ENCODE results near the gene XPO6.
"Not testable (repeated sequence)": the region's sequence is repeated elsewhere in the genome, so short reads cannot be mapped to it uniquely, and the experiment has no call there.

XPO6 gene

DNA sequence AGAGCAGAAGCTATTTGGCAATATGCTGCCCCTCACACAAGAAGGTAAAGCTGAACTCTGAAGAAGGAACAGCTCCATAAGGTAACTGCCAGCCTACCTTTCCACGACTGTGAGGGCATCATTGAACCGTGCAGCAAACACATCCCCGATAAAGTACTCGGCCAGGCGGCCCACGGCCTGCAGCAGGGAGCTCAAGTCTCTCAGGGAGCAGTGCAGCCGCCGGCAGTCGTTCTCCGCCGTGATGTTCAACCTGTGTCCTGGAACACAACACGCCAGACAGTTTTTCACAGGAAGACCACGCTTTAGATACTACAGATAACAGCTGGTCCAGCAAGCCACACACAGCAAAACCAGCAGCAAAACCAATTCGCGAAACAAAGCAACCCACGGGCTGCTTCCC lies 86.2 kb downstream of the XPO6 start:
- TF ChIP-seq, protein P1, sequence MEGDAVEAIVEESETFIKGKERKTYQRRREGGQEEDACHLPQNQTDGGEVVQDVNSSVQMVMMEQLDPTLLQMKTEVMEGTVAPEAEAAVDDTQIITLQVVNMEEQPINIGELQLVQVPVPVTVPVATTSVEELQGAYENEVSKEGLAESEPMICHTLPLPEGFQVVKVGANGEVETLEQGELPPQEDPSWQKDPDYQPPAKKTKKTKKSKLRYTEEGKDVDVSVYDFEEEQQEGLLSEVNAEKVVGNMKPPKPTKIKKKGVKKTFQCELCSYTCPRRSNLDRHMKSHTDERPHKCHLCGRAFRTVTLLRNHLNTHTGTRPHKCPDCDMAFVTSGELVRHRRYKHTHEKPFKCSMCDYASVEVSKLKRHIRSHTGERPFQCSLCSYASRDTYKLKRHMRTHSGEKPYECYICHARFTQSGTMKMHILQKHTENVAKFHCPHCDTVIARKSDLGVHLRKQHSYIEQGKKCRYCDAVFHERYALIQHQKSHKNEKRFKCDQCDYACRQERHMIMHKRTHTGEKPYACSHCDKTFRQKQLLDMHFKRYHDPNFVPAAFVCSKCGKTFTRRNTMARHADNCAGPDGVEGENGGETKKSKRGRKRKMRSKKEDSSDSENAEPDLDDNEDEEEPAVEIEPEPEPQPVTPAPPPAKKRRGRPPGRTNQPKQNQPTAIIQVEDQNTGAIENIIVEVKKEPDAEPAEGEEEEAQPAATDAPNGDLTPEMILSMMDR (IDR thresholded peaks at IDR 0.05; ENCODE audit: low read depth, low read length): no peak
- no peak for DNase-seq (ENCODE audit: extremely low read depth, low read depth)

DNA sequence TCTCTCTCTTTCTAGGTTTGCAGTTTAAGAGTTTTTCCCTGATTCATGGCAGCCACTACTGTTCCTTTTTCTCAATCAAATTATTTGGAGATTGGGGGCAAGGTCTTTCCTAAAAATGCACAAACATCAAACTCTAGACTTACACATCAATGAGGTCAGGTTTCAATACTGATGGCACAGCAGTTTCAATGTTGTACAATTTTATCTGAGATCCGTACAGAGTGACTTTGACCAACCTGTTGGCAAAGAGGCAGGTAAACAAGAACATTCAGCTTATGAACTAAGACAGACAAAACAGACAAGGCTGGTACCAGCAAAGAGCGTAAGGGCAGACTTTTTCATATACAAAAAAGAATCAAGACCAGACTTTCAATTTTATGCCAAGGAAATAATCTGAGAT lies 90.2 kb downstream of the XPO6 start:
- no peak for DNase-seq (ENCODE audit: extremely low read depth, low read depth)
- TF ChIP-seq, protein P1 (IDR thresholded peaks at IDR 0.05; ENCODE audit: low read depth, low read length): no peak

DNA sequence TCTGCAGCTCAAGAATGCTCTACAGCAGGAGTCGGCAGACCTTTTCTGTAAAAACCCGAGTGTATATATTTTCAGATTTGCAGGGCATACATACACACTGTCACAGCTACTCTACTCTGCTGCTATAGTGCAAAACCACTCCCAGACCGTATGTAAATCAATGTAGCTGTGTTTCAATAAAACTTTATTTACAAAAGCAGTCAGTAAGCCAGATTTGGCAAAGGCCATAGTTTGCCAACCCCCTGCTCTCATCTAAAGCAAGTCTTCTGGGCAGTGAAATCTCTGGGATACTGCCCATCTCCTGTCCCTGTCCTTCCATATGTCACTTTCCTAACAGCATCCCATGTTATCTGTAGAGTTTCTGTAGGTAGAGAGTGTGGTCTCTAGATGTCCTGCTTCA lies 91.0 kb downstream of the XPO6 start:
- TF ChIP-seq, protein P1 (IDR thresholded peaks at IDR 0.05; ENCODE audit: low read depth, low read length): no peak

DNA sequence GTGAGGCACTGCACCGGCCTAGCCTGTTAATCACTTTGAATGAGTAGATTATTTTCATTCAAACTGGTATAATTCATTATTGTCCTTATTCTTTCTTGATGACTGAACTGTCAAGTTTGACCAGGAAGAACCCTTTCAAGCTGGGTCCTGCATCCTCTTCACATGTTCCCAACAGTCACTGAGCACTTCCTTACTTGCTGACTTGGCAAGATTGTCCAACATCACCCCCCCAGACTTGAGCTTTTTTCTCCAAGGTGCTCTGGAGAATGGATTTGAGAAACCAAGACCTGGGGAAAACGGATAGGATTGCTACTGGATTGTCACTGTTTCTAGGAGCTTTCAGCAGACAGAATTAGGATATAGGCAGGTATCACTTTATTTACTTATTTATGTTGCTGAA lies 93.1 kb downstream of the XPO6 start:
- TF ChIP-seq, protein P1 (IDR thresholded peaks at IDR 0.05; ENCODE audit: low read depth, low read length): no peak
- DNase-seq (ENCODE audit: extremely low read depth, low read depth): no peak

More for the DNA sequence above, 91.0 kb downstream of the XPO6 start:
- no peak for DNase-seq (ENCODE audit: extremely low read depth, low read depth)

DNA sequence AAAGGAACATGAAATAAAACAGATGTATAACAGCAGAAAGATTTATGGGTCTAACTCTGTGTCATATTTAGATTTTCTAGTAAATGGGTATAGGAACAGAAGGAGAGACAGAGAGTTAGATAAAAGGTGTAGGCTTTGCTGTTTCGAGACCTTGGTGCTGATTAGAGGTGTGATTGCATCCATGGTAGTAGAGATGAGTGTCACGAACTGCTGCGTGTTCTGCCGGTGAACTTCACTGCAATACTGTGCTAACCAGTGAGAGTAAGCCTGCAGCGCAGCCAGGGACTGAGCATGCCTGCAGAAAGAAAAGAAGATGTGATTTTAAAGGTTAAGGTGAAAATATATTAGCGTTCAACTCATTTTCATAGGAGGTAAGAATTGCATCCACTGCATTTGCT lies 94.6 kb downstream of the XPO6 start:
- TF ChIP-seq, protein P1 (IDR thresholded peaks at IDR 0.05; ENCODE audit: low read depth, low read length): no peak
- no peak for DNase-seq (ENCODE audit: extremely low read depth, low read depth)

DNA sequence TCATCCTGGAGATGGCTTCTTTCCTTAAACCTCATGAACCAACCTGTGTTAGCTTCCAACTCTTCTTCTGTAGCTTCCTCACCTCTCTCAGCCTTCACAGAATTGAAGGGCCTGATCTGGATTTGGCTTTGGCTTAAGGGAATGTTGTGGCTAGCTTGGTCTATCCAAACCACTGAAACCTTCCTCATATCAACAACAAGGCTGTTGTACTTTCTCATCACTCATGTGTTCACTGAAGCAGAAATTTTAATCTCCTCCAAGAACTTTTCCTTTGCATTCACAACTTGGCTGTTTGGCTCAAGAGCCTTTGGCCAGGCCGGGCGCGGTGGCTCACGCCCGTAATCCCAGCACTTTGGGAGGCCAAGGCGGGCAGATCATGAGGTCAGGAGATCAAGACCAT lies 95.9 kb downstream of the XPO6 start:
- DNase-seq (ENCODE audit: extremely low read depth, low read depth): not testable (repeated sequence)

DNA sequence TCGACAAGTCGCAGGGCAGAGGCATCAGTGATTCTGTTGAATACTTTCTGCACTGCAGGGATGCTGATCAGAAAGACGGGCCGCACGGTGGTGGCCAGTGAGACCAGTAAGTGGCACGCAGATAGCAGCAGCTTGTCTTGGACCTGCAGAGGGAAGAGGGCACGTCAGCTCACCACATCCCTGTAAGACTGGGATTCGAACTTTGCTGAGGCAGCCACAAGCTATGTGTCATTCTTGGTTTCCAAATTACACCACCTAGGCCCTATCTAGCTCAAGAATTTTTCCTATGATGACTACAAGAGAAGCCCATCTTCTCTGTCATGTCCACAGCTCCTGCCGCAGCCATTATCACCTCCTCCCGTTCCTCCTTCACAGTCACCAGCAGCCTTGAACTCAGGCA lies 98.9 kb downstream of the XPO6 start:
- no peak for DNase-seq (ENCODE audit: extremely low read depth, low read depth)
- TF ChIP-seq, protein P1 (IDR thresholded peaks at IDR 0.05; ENCODE audit: low read depth, low read length): no peak

DNA sequence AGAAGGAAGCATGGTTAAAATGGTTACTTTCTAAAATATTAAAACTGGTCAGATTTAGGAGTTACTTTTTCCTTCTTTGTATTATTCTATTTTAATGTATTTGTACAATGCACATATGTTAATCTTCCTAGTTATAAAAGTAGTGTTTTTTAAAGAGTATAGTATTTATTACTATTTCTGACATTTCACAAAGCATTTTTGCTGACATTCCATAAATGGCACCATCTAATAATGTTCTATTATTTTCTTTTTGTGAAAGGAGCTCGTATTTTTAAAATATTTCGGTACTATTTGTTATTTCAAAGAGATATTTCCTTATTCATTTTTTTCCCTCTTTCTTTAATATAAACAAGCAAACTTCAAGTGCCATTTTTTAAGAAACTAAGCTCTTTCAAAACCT lies 100.8 kb downstream of the XPO6 start:
- TF ChIP-seq, protein P1 (IDR thresholded peaks at IDR 0.05; ENCODE audit: low read depth, low read length): no peak
- DNase-seq (ENCODE audit: extremely low read depth, low read depth): no peak
